HG02970 (cell line): ENCODE data around the gene TBC1D16.
"Not testable (repeated sequence)": the region's sequence is repeated elsewhere in the genome, so short reads cannot be mapped to it uniquely, and the experiment has no call there.

Experiments
- ATAC-seq: cut with Tn5 transposase; IDR thresholded peaks from one replicate; pipeline ENCODE4 v1.9.1; 2021; ENCODE audit warnings: mild to moderate bottlenecking, moderate library complexity, moderate number of reproducible peaks; ENCODE audit not compliant: unreplicated experiment, low FRiP score

Gene TBC1D16

DNA sequence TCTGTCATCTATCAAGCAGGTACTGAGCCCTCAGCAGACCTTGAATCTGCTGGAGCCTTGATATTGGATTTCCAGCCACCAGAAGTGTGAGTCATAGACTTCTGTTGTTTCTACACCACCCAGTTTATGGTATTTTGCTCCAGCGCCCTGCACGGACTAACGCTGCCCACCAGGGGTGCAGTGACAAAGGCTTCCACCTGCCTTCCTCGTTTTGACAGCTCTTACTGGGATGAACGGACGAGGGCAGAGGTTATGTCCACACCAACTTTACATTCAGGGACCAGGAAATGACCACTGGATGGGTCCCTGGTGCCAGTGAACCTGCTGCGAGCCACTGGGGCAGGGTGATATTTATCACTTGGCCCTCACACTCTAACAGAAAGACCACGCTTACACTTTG lies 129.8 kb downstream of the TBC1D16 start:
- no peak for ATAC-seq

DNA sequence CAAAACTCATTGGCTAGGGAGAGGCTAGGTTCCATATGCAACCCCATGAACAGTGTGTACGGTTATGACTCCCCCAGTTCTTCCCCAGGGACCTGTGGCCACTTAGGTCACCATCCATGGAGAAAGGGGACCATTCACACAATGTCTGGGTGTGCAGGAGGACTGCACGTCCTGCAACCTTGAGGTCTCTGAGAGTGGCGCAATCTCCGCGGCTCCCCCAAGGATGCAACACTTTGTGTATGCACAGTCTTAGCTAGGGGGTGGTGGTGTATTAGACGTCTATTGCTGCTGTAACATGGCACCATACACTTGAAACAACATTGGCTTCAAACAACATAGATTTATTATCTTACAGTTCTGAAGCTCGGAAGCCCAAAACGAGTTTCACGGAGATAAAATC lies 130.8 kb downstream of the TBC1D16 start:
- ATAC-seq, result no peak

DNA sequence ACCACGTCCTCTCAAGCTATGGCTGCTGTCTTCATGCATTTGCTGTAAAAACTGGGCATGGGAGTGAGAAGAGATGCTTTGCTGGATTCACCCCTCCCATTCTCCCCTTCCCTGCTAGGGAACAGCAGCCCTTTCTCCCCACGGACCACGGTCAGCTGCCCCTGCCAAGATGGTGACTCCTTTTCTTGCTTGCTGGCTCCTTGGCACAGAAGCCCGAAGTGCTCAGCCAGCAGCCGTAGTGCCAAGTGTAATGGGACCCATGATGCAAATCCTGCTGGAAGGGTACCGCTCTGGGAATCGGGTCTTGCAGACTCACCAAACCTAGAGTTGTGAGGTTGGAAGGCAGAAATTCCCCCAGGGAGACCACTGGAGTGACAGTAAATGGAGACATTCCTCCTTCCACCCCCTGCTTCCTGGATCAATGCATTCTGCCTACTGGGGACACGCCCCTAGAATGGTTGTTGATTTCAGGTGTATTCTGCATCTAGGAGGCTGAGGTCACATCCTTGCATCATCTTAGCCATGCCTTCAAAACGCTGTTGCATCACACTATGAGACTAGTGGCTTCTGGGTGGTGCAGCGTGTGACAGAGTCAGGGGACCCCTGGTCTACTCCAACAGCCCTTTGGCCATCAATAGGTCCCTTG lies 133.4 kb downstream of the TBC1D16 start:
- no peak for ATAC-seq

DNA sequence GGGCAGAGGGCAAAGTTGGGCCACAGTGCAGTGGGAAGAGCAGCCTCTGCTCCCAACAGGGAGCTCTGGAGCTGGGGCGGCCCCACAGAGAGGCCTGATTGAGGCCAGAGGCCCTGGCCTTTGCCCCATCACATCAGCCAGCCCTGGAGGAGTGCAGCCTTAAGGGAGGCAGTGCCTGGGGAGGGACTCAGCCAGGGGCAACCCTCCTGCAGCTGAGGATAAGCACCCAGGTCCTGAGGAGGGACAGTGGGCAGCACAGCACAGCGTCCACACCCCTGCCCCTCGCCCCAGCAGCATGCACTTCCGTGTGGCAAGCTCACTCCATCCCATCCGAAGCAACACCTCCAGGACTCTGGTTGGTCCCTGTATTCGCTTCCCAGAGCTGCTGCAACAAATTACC lies 134.5 kb downstream of the TBC1D16 start:
- no peak for ATAC-seq

DNA sequence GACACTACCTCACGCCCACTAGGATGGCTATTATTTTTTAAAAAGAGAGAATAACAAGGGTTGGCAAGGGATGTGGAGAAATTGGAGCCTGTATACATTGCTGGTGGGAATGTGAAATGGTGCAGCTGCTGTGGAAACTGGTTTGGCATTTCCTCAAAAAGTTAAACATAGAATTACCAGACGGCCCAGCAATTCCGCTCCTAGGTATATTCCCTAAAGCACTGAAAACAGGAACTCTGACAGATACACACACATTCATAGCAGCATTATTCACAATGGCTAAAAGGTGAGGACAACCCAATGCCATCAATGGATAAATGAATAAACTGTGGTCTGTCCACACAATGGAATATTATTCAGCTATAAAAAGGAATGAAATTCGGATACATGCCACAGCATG lies 136.1 kb downstream of the TBC1D16 start:
- no peak for ATAC-seq

DNA sequence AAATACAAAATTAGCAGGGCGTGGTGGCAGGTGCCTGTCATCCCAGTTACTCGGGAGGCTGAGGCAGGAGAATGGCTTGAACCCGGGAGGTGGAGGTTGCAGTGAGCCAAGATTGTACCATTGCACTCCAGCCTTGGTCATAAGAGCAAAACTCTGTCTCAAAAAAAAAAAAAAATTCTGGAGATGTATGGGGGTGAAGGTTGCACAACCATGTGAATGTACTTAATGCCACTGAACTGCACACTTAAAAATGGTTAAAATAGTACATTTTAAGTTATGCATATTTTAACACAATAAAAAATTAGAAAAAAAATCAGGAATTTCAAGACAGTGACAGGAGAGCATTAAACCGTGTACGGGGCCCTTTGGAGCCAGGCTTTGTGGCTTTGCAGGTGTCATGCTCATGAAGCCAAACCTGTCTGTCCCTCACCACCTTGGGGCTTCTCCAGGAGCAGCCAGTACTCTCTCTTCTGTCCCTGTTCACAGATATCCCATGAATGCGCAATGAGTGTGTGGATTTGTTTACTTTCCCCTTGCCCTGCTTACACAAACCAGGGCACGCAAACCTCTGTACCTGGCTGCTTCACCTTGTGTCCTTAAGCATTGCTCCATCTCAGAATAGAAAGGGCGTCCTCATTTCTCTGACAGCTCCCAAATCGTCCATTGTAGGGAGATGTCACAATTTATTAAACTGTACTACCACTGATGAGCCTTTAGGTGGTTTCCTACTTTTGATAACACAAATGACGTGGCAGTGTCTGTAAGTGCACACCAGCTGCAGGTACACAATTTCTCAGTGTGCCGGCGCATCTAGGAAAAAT lies 138.2 kb downstream of the TBC1D16 start:
- ATAC-seq, result no peak

DNA sequence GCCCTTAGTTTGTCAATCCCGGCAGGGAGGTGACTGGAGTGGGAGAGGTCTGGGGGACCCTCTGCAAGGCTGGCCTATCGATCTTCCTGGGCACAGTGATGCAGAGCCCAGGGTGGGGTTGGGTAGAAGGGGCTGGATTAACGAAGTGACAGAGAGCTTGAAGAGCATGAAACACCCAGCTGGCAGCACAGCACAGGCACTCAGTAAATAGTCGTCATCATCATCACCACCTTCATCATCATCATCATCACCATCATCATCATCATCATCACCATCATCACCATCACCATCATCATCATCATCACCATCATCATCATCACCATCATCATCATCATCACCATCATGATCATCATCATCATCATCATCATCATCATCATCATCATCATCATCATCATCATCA lies 142.2 kb downstream of the TBC1D16 start:
- not testable (repeated sequence) for ATAC-seq

DNA sequence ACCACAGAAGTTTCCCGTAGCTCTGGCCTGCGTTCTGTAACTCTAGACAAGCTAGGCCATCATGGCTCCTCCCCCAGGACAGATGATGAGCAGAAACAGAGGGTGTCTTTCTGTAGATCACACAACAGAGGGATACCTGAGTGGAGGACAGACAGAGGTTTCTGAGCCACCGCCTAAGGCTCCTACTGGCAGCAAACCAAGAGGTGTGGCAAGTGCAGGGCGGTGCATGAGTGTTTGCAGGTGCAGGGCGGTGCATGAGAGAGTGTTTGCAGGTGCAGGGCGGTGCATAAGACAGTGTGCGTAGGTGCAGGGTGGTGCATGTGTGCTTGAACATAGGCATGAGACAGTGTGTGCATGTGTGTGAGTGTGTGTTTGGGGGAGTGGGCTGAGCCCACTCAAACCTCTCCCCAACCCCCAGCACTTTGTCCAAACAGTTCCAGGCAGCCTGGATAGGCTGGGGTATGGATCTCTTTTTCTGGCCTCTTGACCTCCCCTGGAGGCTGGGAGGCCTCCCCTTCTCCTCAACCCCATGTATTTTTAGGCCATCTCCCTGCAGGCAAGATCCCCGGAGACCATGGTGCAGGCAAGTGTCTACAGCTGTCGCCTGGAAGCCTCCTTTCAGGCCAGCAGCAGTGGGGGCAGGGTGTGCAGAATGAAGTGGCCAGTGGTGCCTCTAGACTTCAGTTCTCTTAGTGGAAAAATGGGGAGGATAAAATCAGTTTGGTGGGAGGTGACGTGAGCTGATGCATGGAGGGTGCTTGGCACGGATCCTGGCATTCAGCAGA lies 143.0 kb downstream of the TBC1D16 start:
- no peak for ATAC-seq

DNA sequence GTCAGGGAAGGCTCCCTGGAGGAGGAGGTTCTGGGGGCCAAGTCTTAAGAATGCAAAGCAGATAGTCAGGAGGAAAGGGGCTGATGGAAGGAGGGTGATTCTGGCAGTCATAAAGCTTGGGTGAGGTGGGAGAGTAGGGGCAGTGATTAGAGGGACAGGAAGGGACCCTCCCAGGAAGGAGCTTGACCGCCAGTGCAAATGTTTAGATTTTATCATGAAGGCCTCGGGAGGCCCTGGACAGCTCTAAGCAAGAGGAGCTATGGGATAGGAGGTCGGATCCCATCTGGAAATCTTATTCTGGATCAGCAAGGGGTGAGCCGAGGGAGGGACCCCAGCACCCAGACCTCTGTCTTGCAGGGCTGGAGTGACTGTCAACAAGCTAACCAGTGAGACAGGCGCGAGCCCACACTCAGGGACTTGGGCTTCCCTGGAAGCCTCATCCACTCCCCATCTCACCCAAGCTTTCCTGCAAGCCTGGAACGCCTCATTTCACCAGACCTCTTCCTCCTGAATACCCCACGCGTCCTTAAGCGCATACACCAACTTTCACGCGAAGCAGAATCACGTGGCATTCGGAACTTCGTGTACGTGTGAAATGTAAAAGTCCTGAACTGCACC lies 144.4 kb downstream of the TBC1D16 start:
- no peak for ATAC-seq

DNA sequence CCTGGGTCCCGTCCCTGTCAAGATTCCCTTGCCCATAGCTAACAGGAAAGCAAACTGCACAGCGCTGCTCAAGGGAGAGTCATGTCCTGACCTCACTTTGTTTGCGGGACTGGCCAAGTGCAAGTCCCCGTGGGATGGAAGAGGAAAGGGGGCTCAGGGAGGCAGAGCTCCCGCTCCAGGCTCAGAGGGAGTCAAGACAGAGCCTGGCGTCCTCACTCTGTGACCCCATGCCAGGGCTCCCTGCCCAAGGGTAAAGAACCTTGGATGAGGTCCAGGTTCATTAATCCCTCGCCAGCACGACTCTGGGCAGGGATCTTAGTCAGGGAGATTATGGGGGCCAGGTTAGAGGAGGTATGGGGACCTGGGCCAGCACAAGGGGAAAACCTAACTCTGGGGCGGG lies 145.0 kb downstream of the TBC1D16 start:
- ATAC-seq, result no peak

DNA sequence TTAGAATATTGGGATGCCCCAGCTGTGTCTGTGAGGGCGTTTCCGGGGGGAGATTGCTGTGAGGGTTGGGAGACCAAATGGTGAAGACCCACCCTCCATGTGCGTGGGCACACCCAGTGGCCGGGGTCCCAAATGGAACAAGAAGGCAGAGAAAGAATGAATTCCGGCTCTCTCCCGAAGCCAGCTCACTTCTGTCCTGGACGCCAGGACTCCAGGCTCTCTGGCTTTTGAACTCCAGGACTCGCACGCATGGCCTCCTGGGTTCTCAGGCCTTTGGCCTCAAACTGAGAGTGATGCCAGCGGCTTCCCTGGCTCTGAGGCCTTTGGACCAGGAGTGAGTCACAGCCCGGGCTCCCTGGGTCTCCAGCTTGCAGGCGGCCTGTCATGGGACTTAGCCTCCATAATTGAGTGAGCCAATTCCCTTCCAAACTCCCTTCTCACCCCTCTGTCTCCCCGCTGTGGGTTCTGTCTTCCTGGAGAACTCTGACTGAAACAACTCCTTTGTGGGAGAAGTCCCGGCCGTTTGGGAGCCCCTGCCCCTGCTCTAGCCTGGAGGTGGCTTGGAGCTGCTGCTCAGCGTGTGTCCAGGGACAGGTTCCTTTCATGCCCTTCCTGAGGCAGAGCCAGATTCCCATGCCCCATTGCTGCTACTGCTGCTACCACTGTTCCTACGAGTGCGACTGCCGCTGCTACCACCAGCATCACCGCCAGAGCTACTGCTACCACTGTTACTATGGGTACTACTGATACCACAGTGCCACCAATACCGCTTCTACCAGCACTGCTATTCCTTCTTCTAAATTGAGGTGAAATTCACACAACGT lies 146.6 kb downstream of the TBC1D16 start:
- ATAC-seq, result no peak

DNA sequence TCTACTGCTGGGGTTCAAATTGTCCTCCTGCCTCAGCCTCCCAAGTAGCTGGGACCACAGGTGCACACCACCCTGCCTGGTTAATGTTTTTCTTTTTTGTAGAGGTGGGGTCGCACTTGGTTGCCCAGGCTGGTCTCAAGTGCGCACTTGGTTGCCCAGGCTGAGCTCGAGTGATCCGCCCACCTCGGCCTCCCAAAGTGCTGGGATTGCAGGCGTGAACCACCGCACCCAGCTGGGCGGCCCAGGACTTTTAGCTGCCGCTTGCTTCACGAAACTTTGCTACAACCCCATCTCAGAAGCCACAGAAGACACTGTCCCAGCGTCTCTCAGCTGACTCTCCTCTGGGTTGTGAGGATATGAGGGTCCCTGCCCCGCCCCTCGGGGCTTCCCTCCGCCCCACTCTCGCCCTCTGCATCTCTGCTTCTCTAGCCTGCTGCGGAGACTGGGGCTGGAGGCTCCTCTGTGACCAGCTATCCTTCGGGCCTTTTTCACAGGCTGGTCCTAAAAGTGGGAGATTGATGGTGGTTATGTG lies 147.6 kb downstream of the TBC1D16 start:
- ATAC-seq, result no peak

DNA sequence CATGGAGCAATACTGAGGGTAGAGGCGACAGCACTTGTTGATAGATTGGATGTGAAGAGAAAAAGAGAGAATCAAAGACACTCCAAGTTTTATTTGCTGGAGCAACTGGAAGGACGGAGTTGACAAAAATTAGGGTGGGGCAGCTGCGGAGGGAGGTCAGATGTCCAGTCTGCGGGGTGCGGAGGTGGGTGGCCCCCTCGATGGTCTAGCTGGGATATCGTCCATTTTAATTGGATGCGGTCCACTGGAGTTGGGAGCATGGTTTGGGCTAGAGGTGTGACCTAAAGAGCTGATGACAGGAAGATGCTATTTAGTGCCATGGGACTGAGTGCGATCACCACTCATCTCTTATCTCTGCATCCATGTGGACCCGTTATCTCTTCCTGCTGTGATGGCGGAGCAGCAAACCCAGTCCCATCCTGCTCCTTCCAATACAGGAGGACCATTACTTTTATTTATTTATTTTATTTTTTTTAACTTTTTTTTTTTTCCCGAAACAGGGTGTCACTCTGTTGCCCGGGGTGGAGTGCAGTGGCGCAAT lies 148.2 kb downstream of the TBC1D16 start:
- no peak for ATAC-seq

DNA sequence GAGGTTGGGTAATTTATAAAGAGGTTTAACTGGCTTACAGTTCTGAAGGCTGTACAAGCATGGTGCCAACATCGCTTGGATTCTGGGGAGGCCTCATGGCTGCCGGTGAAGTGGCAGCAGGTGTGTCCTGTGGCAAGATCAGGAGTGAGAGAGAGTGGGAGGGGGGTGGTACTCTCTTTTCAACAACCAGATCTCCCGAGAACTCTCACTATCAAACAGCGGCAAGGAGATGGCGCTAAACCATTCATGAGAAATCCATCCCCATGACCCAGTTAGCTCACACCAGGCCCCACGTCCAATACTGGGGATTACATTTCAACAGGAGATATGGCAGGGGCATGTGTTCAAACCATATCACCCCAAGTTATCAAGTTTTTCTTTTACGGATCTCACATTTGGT lies 152.5 kb downstream of the TBC1D16 start:
- no peak for ATAC-seq
